GM19372 (cell line): Measurements from ENCODE around the gene CCL3.
"Not testable (repeated sequence)": the region's sequence is repeated elsewhere in the genome, so short reads cannot be mapped to it uniquely, and the experiment has no call there.

Source experiments
- ATAC-seq: cut with Tn5 transposase; IDR thresholded peaks from one replicate; pipeline ENCODE4 v1.9.1; 2021; ENCODE audit warnings: mild to moderate bottlenecking, low read depth, moderate library complexity; ENCODE audit not compliant: unreplicated experiment

The CCL3 gene

DNA sequence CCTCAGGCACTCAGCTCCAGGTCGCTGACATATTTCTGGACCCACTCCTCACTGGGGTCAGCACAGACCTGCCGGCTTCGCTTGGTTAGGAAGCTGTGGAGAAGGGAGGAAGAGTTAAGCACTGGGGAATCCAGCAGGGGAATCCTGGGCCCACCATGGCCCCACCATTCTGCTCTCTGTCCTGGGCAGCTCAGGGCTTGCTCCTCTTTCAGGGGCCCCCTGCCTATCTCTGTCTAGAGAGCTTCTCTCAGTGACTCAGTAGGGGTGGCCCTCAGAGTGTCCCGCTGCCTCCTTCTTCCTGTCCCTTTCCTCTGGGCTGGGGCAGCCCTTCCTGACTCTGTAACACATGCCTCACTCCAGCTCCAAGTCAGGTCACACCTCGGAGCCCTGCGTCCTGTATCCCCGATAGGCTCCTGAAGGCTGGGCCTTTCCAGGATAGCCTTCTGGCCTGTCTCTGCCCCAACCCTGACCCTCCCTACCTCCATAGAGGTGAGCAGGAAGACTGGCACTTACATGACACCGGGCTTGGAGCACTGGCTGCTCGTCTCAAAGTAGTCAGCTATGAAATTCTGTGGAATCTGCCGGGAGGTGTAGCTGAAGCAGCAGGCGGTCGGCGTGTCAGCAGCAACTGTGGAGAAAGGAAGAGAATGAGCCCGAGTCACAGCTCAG is 1.1 kb downstream of the CCL3 start:
- ATAC-seq, result no peak

DNA sequence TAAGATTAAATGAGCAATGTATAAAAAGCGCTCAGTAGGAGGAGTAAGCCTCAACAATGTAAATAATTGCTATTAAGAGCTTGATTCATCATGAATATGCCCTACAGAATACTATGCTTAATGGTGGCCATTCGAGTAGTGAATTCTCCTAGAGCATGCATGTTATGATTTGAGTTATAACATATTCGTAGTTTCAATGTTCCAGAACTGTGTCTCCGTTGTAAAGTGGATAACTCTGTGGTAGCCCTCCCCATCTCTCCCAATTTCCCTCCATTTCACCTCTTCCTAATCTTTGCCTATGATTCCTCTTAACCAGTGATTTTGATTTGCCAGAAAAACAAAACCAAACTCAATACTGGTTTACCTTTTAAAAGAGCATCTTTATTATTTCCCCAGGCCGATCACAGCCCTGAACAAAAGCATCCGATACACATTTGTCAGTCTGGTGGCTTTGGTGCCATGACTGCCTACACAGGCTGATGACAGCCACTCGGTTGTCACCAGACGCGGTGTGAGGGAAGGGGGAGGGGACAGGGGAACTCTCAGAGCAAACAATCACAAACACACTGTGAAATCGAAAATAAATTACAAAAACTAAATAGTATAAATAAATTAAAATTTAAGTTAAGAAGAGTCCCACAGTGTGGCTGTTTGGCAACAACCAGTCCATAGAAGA is 1.9 kb downstream of the CCL3 start:
- ATAC-seq, result not testable (repeated sequence)

DNA sequence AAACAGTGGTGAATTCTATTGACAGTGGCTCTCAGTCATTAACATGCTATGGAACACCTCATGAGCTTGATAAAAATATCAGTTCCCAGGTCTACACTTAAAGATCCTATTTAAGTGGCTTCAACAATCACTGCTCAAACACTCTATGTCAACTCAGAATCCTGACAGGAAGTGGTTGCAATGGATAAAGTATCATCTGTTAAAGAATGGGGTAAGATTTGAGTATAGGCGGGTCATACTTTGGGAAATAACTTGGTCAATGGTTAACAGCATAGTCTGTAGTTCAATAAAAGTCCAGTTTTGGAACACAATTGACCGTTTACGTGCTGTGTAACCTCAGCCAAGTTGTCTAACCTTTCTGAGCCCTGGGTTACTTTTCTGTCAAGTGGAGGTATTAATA is 2.5 kb downstream of the CCL3 start:
- ATAC-seq, result not testable (repeated sequence)

DNA sequence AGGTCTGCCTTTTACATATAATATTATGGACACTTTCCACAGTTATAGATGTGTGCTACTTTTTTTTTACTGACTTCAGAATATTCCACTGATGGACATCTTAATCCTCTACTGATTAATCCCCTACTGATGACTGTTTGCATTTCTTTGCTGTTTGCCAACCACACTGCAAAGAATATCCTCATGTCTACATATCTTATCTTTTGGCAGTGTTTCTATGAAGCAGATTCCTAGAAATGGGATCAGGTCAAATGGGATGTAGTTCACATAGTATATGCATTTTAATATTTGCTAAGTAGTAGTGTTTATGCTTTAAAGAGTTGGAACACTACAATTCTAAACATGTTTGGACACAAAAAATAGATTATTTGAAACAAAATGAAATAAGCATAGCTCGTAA is 3.2 kb downstream of the CCL3 start:
- no peak for ATAC-seq

DNA sequence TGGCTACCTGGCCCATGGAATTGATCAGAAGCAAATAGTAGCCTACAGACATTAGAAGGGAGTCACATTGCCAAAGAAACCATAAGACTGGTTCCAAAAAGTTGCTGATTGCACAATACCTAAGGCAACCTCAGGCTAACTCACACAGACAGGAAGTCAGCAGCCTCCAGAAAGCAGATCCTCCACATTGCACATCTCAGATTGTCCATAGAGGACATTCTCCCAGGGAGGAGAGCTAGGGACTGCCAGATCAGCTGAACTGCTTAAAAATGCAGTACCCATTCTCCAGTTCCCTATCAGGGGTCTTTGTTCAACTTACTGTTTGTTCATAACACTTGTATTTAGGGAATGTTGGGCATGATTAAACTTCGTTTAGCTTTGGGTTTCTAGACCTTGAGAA is 4.2 kb downstream of the CCL3 start:
- ATAC-seq, result no peak

DNA sequence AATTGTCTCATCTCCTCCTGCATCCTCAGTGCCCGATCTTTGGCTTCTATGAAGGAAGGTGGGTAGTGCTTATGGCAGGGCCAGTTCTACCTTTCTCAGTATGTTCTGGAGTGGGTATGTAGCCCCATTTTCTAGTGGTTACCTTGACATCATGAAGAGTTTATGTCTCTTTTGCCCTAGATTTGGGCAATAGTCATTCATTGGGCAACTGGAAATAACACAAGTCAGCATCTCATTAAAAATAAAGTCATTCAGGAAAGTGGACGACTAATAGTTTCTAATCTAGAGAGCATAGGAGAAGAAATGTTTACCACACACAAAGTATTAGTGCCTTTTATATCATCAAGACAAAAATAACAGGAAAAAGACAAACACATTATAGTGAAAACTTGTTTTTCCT is 6.3 kb downstream of the CCL3 start:
- ATAC-seq, result not testable (repeated sequence)

DNA sequence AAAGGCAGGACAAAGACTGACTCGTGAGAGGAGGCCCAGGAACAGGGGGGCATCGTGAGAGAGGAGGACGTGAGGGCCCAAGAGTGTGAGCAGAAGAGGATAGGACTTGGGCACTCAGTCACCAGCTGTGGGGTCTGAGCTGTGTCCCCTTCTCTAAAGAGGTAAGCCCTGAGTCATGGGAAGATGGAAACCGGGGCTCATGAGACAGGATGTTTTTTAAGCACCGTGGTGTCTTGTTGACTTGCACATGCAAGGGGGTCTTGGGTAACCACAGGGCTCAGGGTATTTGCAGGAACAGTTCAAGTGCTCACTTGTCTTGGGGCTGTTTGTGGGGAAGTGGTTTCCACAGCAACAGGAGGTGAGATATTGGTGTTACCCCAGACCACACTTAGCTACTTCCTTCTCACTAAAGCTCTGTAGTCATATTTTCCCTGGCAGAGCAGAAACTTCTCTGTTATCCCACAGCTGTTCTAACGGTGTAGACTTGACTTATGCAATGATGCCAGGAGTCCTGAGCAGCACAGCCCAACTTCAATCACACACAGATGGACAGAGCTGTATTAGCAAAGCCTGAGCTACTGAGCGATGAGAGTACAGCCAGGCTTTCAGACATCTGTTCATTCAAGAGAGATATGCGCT is 7.3 kb downstream of the CCL3 start:
- ATAC-seq, result peak; percentile 49

DNA sequence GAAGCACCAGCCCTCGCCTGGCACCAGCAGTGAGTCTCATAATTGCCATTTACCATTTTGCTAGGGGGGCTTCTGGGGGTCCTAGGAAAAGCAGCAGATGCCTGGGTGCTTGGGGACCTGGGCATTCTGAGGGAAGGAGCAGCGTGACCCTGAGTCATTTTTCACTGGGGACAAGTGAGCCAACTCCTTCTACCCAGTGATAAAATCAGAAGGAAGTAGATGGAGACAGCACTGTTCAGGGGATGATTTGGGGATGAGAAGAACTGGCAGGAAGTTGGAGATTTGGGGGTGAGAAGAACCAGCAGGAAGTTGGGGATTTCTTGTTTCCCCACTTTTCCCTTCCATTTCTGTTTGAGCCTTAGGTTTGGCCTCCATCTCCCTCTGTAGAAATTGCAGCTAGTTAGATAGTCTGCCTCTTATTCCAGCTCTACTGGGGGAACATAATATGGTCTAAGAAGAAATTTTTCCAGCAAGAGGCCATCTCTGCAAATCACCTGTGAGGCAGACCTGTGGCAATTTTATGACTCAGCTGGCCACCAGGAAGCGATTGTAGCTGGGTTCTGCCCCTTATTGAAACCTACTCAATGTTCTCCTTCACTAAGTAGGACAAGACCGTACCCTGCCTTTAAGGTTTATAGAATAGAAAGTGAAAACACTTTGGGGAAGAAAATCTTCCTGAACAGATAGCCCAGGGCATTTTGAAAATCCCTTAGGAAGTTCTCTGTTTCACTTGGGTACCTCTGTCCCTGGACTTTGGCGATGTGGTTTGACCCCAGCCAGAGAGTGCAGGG is 8.1 kb downstream of the CCL3 start:
- not testable (repeated sequence) for ATAC-seq

DNA sequence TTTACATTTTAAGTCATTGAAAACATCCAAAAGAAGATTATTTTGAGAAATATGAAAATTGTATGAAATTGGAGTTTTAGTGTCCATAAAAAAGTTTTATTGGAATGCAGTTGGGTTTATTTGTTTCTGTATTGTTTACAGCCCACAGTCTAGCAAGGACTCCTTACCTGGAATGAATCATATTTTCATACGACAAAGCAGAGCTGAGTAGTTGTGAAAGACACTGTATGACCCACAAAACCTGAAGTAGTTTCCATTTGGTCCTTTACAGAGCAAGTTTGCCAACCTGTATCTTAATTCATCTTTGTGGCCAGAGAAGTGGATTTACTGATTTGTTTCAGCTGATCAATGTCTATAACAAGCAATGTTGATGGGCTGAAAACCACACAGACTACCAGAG is 15.6 kb downstream of the CCL3 start:
- ATAC-seq, result no peak

DNA sequence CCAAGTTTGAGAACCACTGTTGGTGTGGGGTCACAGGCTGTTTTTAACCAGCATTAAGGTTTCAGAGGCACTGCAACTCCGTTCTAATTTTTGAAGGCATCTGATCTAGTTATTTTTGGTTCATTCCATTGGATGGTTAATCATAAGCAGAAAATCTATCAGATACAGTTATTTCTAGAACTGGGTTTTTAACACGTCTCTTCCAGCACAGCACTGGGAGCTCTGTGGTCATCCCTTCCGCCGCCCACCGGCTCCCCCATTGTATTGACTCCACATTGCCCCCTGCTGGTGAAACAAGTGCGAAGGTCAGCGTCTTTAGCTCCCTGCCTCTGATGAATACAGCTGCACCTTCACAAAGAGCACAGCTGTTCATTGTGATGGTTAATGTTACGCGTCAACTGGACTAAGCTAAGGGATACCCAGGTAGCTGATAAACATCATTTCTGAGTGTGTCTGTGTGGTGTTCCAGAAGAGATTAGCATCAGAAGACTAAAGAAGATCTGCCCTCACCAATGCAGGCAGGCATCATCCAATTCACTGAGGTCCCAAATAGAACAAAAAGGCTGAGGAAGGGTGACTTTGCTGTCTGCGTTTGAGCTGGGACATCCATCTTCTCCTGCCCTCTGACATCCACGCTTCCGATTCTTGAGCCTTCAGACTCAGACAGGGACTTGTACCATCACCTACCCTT is 17.4 kb downstream of the CCL3 start:
- peak; percentile 75 for ATAC-seq

DNA sequence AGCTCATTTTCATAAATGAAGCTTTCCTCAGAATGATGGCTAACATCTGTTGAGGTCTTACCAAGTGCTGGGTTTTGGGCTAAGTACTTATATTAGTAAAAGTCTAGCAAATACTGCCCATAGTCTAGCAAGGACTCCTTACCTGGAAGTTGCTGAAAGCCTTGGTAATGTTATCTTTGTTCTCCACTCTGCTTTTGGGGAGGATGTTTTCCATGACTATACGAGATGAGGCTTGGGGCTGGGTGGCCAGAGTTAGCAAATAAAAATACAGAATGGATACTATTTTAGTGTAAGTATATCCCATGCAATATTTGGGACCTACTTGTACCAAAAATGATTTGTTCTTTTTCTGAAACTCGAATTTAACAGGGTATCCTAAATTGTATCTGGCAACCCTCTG is 18.2 kb downstream of the CCL3 start:
- ATAC-seq, result no peak

DNA sequence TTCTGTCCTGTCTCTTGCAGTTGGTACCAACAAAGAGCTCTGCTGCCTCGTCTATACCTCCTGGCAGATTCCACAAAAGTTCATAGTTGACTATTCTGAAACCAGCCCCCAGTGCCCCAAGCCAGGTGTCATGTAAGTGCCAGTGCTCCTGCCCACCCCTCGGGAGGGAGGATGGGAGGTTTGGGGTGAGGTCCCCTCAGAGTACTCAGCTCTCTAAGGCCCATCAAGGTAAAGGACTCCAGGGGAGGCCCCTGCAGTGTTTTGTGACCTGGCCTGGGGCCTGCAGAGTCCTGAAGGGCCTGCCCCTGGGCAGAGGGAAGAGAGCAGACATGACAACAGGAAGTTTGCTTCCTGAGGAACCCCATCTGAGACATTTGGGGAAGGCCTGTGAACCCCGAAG is 19.5 kb downstream of the CCL3 start:
- no peak for ATAC-seq

DNA sequence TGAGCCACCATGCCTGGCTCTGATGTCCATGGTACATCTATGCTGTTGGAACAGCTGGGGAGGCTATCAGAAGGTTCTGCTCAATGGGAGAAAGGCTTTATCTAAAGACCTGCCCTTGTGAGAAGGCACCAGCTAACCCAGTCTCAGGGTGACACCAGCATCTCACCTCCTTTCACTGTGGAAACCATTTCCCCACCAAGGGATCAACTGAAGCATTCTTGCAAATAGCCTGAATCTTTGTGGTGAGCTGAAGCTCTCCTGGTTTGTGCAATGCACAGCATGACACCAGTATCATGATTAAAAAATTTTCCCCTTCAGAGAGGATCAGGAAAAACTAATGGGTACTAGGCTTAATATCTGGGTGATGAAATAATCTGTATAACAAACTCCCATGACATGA is 20.8 kb downstream of the CCL3 start:
- ATAC-seq, result no peak

DNA sequence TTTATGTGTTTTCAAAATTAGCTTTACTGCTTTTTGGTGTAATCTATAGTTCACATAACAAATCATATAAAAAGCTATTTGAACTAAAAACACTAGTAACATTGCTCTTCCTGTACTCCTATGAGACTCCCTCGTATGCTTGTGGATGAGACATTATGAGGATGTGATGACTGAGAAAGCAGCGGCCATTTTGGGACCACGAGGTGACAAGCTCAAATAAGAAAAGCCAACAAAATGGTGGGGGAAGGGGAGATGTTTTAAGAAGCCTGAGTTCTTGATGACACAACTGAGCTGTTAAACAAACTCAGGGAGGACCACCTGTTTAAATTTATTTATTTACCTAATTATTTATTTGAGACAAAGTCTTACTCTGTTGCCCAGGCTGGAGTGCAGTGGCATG is 21.4 kb downstream of the CCL3 start:
- no peak for ATAC-seq

DNA sequence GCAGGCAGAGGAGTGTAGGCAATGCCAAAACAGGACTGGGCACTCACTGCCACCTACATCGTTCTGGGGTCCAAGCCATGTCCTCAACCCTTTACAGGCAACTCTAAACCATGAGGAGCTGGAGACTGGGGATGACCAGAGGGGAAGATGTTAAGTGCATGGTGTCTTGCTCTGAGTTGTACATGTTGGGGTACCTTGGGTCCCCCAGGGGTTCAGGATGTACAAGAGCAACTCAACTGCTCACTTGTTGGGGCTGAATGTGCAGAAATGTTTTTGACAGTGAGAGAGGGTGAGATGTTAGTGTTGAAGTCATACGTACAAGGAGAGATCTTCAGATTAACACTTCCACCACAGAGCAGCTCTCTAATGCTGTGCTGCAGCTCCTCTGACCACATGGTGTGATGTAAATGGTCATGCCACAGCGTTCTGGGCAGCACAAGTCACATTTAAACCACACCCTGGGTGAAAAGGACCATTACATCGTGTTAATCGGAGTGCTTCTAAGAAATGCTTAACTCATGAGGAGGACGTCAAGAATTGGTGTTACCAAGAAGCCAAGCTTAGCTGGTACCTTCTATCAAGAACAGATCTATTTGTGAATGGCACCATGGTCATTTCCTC is 23.5 kb downstream of the CCL3 start:
- ATAC-seq, result no peak

DNA sequence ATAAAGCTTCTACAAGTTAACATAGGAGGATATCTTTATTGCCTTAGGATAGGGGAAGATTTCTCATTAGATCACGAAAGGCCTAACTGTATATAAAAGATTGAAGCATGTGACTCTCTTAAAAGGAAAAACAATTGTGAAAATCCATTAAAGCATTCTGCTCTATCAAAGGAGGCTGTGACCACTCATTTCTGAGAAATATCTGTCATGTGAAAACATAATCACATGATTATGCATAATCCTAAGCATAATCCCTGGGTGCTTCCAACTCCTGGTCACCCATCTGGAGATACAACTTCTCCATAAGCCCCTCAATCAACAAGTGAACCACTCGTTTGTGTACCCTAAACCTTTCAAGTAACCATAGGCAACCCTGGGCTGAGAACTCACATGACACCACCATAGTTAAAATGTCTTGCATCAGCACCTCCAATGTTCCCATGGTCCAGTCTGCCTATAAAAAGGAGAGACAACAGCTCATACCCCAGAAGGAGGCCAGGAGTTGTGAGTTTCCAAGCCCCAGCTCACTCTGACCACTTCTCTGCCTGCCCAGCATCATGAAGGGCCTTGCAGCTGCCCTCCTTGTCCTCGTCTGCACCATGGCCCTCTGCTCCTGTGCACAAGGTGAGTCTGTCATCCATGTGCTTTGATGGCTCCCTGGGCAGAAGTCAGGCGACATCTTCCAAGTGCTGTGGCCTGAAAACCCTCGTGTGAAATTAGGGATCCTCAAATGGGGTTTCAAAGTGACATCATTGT is 26.0 kb downstream of the CCL3 start, which contains the start of gene CCL18:
Gene CCL18 (plus strand): TSS at position 487 of the 756 bp plus-strand sequence. CDS start 71 bp downstream, at position 558.
- no peak for ATAC-seq

DNA sequence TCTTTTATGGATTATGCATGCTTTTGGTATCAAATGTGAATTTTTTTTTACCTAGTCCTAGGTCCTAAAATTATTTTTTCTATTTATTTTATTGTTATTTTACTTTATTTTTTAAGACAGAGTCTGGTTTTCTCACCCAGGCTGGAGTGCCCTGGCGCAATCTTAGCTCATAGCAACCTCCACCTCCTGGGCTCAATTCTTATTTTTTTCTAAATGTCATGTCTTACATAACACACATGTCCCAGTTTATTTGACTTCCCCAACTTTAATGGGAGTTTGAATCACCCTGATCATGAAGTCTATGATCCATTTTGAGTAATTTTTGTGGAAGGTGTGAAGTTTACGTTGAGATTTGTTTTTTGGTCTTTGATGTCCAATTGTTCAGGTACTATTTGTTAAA is 29.1 kb downstream of the CCL3 start:
- no peak for ATAC-seq

DNA sequence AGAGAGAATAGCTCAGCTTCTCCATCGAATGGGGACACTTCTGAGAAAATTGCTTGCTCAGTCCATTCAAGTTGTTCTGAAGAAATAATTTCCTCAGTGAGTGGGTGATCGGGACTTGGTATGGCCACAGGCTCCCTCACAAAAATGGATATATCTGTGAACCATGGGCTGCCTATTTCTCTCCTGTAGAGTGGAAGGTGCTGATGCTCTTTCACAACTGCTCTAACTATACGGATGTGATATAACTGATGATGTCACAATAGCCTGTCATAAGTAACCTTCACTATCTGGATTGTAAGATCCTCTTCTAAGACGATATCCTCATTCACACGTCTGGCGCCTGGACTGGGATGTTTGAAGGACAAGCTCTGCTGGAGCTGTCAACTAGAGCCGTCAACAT is 30.5 kb downstream of the CCL3 start:
- ATAC-seq, result no peak

DNA sequence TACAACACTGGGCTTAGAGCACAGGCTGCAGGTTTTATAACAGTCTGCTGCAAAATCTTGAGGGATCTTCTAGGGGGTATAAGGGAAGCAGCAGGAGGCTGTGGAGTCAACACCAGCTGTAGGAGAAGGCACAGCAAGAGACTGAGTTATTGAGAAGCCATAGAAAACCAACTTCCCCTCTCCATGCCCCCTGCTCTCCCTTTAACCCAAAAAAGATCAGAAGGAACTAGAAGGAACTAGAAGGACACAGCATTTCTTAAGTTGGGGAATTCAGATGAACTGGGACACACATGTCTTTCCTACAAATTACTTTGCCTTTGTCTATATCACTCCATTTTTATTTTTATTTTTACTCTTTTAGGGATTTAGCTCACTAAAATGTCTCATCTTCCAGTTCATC is 32.0 kb downstream of the CCL3 start:
- no peak for ATAC-seq
